ENCODE results near the gene SNX4. TPM values are rescaled to one million over a fixed set of nuclear protein-coding genes. Genes with fewer than 3 reads are reported as not detected.

Gene SNX4
- total RNA-seq, 1 experiment from 2014 or later, result 47.0 TPM

DNA sequence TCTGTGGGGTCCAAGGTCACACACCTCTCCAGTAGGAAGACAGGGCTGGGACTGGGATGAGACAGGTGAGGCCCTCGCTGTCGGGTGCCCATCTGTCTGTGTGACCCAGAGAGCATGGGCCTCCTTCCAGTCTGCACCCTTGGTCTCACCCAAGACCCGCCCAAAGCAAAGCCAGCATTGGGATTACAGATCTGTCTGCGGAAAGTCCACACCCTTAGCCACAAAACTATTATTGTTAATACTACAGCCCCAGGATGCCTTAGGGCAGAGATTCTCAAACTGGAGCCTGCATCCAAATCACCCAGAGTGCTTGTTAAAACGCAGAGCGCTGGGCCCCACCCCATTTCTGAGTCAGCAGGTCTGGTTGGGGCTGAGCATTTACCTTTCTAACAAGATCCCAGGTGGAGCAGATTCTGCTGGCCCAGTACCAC is 86.4 kb downstream of the SNX4 start:
- H3K4me2 ChIP-seq (ENCODE audit: low read depth, low read length, poor library complexity, severe bottlenecking), result peak overlapping the region; percentile 53
- no peaks in the 10 kb centered on the region for H4K20me1 ChIP-seq (ENCODE audit: insufficient read depth, low read depth, low read length)
- peaks cover 42% of the 10 kb centered on the region for H3K4me1 ChIP-seq (ENCODE audit: low read length)
- H2AFZ ChIP-seq (ENCODE audit: low read length), result 0 out of 2 replicates have a peak overlapping the region, but pooled peaks have one; percentile 21
- peak overlapping the region; percentile 65 for H3K27ac ChIP-seq (ENCODE audit: low read length)
- no peaks in the 10 kb centered on the region for H3K79me2 ChIP-seq (ENCODE audit: low read length)
- H3K36me3 ChIP-seq (ENCODE audit: insufficient read depth, low read length), result no peaks in the 10 kb centered on the region
- DNase-seq, result no peak
- no peaks in the 10 kb centered on the region for H3K27me3 ChIP-seq (ENCODE audit: low read length)
- H3K9me2 ChIP-seq (replicated peaks; ENCODE audit: insufficient read depth, low read length), result no peaks in the 10 kb centered on the region
- no peak overlapping the region for H3K4me3 ChIP-seq (ENCODE audit: low read length)
- no peaks in the 10 kb centered on the region for H3K9me3 ChIP-seq (ENCODE audit: low read length)
- H3K9ac ChIP-seq (ENCODE audit: low read length), result no peak overlapping the region

DNA sequence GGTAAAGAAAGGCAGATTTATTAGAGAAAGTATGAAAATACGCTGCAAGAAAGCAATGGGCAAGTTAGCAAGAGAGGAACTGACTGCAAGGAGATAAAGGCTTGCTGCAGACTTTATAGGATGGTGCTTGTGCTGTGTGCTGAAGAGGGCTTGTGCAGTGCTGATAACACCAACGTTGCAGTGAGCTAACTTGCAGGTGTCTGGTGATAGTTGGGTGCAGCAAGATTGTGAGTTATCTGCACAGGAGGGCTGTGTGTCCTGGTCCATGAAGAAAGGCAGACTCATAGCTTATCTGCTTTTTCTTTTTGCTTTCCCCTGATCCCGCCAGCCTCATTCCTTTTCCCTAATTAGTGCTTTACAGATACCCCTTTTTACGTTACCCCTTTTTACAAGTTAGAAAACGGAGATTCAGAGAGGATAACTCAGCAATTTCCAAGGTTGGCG is 86.9 kb downstream of the SNX4 start:
- Histone ChIP-seq H2AFZ (ENCODE audit: low read length) (peak overlapping the region; percentile 60; the same call in 1 of the 2 replicates), H3K4me2 (ENCODE audit: low read depth, low read length, poor library complexity, severe bottlenecking) (peak overlapping the region; percentile 53), H3K27me3 (ENCODE audit: low read length) (no peaks in the 10 kb centered on the region), H3K79me2 (ENCODE audit: low read length) (no peaks in the 10 kb centered on the region), H3K9ac (ENCODE audit: low read length) (peak overlapping the region; percentile 5; the same call in 1 of the 2 replicates), H3K27ac (ENCODE audit: low read length) (peak overlapping the region; percentile 65), H4K20me1 (ENCODE audit: insufficient read depth, low read depth, low read length) (no peaks in the 10 kb centered on the region), H3K9me2 (replicated peaks; ENCODE audit: insufficient read depth, low read length) (no peaks in the 10 kb centered on the region), H3K36me3 (ENCODE audit: insufficient read depth, low read length) (no peaks in the 10 kb centered on the region), H3K9me3 (ENCODE audit: low read length) (no peaks in the 10 kb centered on the region), H3K4me3 (ENCODE audit: low read length) (peak overlapping the region; percentile 14; the same call in 1 of the 2 replicates), H3K4me1 (ENCODE audit: low read length) (peaks cover 42% of the 10 kb centered on the region)
- peak; percentile 68 for DNase-seq

DNA sequence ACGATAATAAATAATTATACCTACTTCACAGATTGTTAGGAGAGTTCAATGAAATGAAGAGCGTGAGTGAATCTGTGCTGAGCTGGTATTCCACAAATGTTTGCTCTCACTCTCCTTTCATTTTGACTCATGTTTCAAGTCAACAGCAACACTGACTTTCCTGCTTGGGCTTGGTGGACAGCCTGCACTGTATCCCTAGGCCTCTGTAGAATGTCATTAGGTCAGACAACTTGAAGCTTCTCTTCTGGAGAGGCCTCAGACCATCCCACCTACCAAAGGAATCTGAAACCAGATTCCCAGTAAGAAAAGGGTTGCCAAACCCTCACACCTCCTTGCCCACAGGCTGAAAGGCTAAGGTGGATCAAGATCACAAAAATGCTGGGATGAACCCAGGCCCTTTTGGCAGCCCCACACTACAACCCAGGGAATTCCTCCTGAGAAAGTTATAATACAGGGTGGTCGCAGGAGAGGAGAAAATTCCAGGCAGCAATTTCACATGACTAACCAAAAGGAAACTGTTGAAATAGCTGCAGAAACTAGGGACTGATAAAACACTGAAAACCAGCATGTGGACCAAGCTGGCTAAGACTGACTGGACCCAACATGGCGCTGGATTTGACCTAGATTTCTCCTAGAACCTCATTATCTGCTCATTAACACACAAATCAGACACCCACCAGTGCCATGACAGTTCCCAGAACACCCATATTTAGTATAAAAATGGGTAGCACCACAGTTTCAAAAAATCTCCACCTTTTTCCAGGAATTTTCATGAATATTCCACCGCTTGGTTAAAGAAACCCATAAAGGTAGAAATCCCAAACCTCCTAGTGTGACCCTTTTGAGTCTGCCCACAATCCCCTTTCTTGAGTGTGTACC is 87.9 kb downstream of the SNX4 start:
- H3K9me3 ChIP-seq (ENCODE audit: low read length), result no peaks in the 10 kb centered on the region
- H2AFZ ChIP-seq (ENCODE audit: low read length), result 0 out of 2 replicates have a peak overlapping the region, but pooled peaks have one; percentile 7
- peaks cover 37% of the 10 kb centered on the region for H3K4me1 ChIP-seq (ENCODE audit: low read length)
- peak overlapping the region; percentile 65 for H3K27ac ChIP-seq (ENCODE audit: low read length)
- no peaks in the 10 kb centered on the region for H3K27me3 ChIP-seq (ENCODE audit: low read length)
- no peaks in the 10 kb centered on the region for H4K20me1 ChIP-seq (ENCODE audit: insufficient read depth, low read depth, low read length)
- H3K9me2 ChIP-seq (replicated peaks; ENCODE audit: insufficient read depth, low read length), result no peaks in the 10 kb centered on the region
- H3K4me3 ChIP-seq (ENCODE audit: low read length), result no peak overlapping the region; the same call in 1 of the 2 replicates
- DNase-seq, result no peak
- no peaks in the 10 kb centered on the region for H3K36me3 ChIP-seq (ENCODE audit: insufficient read depth, low read length)
- H3K4me2 ChIP-seq (ENCODE audit: low read depth, low read length, poor library complexity, severe bottlenecking), result peak overlapping the region; percentile 53
- no peaks in the 10 kb centered on the region for H3K79me2 ChIP-seq (ENCODE audit: low read length)
- H3K9ac ChIP-seq (ENCODE audit: low read length), result 0 out of 2 replicates have a peak overlapping the region, but pooled peaks have one; percentile 5

DNA sequence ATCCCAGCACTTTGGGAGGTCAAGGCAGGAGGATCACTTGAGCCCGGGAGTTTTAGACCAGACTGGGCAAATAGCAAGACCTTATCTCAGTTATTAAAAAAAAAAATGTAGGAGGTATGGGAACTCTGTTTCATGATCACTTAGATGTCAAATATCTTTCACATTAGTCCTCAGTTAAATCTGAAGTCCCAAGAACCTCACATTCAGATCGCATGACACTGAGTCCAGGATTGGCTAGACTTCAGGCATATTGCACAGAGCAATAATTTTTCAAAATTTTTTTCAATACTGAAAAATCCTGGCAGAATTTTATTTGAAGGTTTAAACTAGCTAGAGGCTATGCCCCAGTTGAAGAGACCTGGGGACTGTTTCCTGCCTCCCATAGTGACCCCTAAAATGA is 88.6 kb downstream of the SNX4 start:
- H3K9ac ChIP-seq (ENCODE audit: low read length), result no peak overlapping the region
- H3K4me2 ChIP-seq (ENCODE audit: low read depth, low read length, poor library complexity, severe bottlenecking), result no peak overlapping the region
- no peak overlapping the region for H2AFZ ChIP-seq (ENCODE audit: low read length)
- H3K9me2 ChIP-seq (replicated peaks; ENCODE audit: insufficient read depth, low read length), result no peaks in the 10 kb centered on the region
- no peak overlapping the region for H3K4me3 ChIP-seq (ENCODE audit: low read length)
- DNase-seq, result no peak
- H3K27ac ChIP-seq (ENCODE audit: low read length), result no peak overlapping the region
- H3K27me3 ChIP-seq (ENCODE audit: low read length), result no peaks in the 10 kb centered on the region
- H3K9me3 ChIP-seq (ENCODE audit: low read length), result no peaks in the 10 kb centered on the region
- H3K36me3 ChIP-seq (ENCODE audit: insufficient read depth, low read length), result no peaks in the 10 kb centered on the region
- H3K79me2 ChIP-seq (ENCODE audit: low read length), result no peaks in the 10 kb centered on the region
- H3K4me1 ChIP-seq (ENCODE audit: low read length), result peaks cover 33% of the 10 kb centered on the region
- no peaks in the 10 kb centered on the region for H4K20me1 ChIP-seq (ENCODE audit: insufficient read depth, low read depth, low read length)

DNA sequence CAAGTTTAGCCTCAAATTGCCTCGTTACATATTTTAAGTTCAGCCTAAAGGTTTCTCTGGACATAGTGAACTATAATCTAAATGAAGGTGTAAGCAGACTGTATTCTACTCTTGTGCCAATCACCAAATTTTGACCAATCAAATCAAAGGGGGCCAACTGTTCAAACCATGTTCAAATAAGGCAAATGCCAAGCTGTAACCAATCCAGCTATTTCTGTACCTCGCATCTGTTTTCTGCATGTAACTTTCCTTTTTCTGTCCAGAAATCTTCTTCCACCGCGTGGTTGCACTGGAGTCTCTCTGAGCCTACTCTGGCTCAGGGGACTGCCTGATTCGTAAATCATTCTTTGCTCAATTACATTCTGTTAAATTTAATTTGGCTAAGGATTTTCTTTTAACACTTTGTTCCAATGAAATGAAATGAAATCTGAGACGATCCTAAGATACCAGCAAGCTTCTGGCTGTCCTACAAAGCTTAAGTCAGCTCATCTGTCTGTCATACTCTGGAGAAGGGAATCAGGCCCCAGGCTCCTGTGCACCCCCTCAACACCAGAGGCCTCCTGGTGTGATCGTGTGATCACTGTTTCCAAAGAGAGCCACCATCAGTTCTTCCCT is 91.7 kb downstream of the SNX4 start:
- Histone ChIP-seq H3K9me2 (replicated peaks; ENCODE audit: insufficient read depth, low read length) (no peaks in the 10 kb centered on the region), H3K9ac (ENCODE audit: low read length) (no peak overlapping the region), H3K27me3 (ENCODE audit: low read length) (no peaks in the 10 kb centered on the region), H3K9me3 (ENCODE audit: low read length) (no peaks in the 10 kb centered on the region), H3K4me1 (ENCODE audit: low read length) (peaks cover 16% of the 10 kb centered on the region), H4K20me1 (ENCODE audit: insufficient read depth, low read depth, low read length) (no peaks in the 10 kb centered on the region), H3K36me3 (ENCODE audit: insufficient read depth, low read length) (no peaks in the 10 kb centered on the region), H3K79me2 (ENCODE audit: low read length) (no peaks in the 10 kb centered on the region), H3K4me3 (ENCODE audit: low read length) (no peak overlapping the region), H3K27ac (ENCODE audit: low read length) (no peak overlapping the region), H2AFZ (ENCODE audit: low read length) (no peak overlapping the region), H3K4me2 (ENCODE audit: low read depth, low read length, poor library complexity, severe bottlenecking) (no peak overlapping the region)
- no peak for DNase-seq

DNA sequence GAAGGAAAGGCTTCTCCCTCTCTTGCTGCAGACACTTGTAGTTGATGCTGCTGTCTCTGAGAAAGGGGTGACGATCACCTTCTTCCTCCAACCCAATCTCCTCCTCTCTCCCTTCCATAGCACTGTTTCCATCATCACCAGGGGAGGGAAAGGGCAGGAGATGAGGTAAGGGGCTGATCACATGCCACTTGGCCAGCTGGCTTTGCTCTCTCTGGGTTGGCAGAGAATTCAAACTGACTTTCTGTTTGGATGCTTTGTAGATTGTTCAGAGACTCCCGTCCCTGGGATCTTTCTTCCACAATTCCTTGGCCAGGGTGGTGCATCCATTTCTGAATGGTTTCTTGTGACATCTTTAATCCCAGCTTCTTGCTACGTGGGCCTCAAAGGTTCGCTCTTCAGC is 101.7 kb downstream of the SNX4 start:
- no peak for DNase-seq
- no peaks in the 10 kb centered on the region for H3K9me3 ChIP-seq (ENCODE audit: low read length)
- no peaks in the 10 kb centered on the region for H3K79me2 ChIP-seq (ENCODE audit: low read length)
- H3K4me1 ChIP-seq (ENCODE audit: low read length), result peaks cover 7% of the 10 kb centered on the region
- no peaks in the 10 kb centered on the region for H3K27me3 ChIP-seq (ENCODE audit: low read length)
- no peak overlapping the region for H2AFZ ChIP-seq (ENCODE audit: low read length)
- no peak overlapping the region for H3K4me2 ChIP-seq (ENCODE audit: low read depth, low read length, poor library complexity, severe bottlenecking)
- no peaks in the 10 kb centered on the region for H3K36me3 ChIP-seq (ENCODE audit: insufficient read depth, low read length)
- no peak overlapping the region for H3K9ac ChIP-seq (ENCODE audit: low read length)
- H3K9me2 ChIP-seq (replicated peaks; ENCODE audit: insufficient read depth, low read length), result no peaks in the 10 kb centered on the region
- no peak overlapping the region for H3K4me3 ChIP-seq (ENCODE audit: low read length)
- H3K27ac ChIP-seq (ENCODE audit: low read length), result no peak overlapping the region
- H4K20me1 ChIP-seq (ENCODE audit: insufficient read depth, low read depth, low read length), result no peaks in the 10 kb centered on the region

DNA sequence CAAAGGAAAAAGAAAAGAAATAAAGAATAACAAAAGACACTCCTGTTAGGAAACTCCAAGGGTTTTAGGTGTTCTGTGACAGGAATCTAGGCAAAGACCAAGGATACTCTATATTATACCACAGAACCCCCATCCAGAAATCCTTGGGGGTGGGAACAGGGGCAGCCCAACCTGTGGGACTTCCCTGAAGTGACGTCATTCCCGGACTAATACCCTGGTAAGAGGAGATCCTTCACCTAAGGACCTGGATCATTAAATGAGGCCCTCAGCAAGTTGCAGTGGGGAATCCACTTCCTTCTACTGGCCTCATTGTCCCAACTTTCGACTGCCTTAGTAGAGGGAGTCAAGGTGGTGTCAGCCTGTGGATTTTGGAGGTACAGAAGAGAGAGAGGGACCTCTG is 103.8 kb downstream of the SNX4 start:
- Histone ChIP-seq H3K9me2 (replicated peaks; ENCODE audit: insufficient read depth, low read length) (no peaks in the 10 kb centered on the region), H3K36me3 (ENCODE audit: insufficient read depth, low read length) (no peaks in the 10 kb centered on the region), H2AFZ (ENCODE audit: low read length) (no peak overlapping the region), H3K79me2 (ENCODE audit: low read length) (no peaks in the 10 kb centered on the region), H4K20me1 (ENCODE audit: insufficient read depth, low read depth, low read length) (no peaks in the 10 kb centered on the region), H3K4me3 (ENCODE audit: low read length) (no peak overlapping the region), H3K27ac (ENCODE audit: low read length) (no peak overlapping the region), H3K9me3 (ENCODE audit: low read length) (no peaks in the 10 kb centered on the region), H3K27me3 (ENCODE audit: low read length) (no peaks in the 10 kb centered on the region), H3K4me2 (ENCODE audit: low read depth, low read length, poor library complexity, severe bottlenecking) (no peak overlapping the region), H3K9ac (ENCODE audit: low read length) (no peak overlapping the region), H3K4me1 (ENCODE audit: low read length) (peaks cover 10% of the 10 kb centered on the region)
- no peak for DNase-seq

DNA sequence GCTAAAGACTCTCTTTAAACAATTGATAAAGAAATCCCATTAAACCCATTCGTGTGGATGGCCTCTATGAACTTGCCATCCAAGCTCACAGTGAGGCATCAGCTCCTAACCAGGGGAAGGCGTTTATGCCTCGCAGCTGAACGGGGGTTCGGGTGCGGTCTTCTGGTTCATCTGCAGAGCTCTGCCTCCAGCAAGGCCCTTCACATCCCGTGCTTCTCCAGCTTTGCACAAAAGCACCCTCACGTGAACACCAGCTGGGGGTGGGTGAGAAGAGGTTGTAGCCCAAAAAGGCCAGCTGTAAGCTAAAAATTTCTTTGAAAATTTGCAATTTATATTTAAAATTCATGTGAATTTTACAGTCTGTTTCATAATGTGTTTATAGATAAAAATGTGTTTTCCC is 105.3 kb downstream of the SNX4 start:
- Histone ChIP-seq H3K9me2 (replicated peaks; ENCODE audit: insufficient read depth, low read length) (no peaks in the 10 kb centered on the region), H3K9ac (ENCODE audit: low read length) (no peak overlapping the region), H3K9me3 (ENCODE audit: low read length) (no peaks in the 10 kb centered on the region), H3K27me3 (ENCODE audit: low read length) (no peaks in the 10 kb centered on the region), H3K36me3 (ENCODE audit: insufficient read depth, low read length) (no peaks in the 10 kb centered on the region), H2AFZ (ENCODE audit: low read length) (no peak overlapping the region), H3K4me2 (ENCODE audit: low read depth, low read length, poor library complexity, severe bottlenecking) (no peak overlapping the region), H3K4me3 (ENCODE audit: low read length) (no peak overlapping the region), H3K79me2 (ENCODE audit: low read length) (no peaks in the 10 kb centered on the region), H4K20me1 (ENCODE audit: insufficient read depth, low read depth, low read length) (no peaks in the 10 kb centered on the region), H3K4me1 (ENCODE audit: low read length) (peaks cover 10% of the 10 kb centered on the region), H3K27ac (ENCODE audit: low read length) (no peak overlapping the region)
- DNase-seq, result no peak
